ENCODE measurements around the gene PTGDR. TPM values are rescaled to one million over a fixed set of nuclear protein-coding genes. Genes with fewer than 3 reads are reported as not detected.

PTGDR gene
- total RNA-seq, 1 experiment from 2014 or later: not detected

GRCh38 chr14:52319919-52320318, 52.4 kb downstream of the PTGDR start:
- Histone ChIP-seq H3K27ac (no peak overlapping the region), H3K9me2 (ENCODE audit: insufficient read depth) (no peaks in the 10 kb centered on the region), H3K79me2 (ENCODE audit: low read depth) (no peaks in the 10 kb centered on the region), H3K9me3 (ENCODE audit: insufficient read depth, low read depth) (peaks cover 3% of the 10 kb centered on the region; the same call in 1 of the 2 replicates), H3K4me2 (no peak overlapping the region), H3K4me3 (no peak overlapping the region), H3K27me3 (ENCODE audit: insufficient read depth, low read depth) (no peaks in the 10 kb centered on the region), H3K4me1 (replicated peaks; ENCODE audit: insufficient read depth) (no peaks in the 10 kb centered on the region), H4K20me1 (ENCODE audit: insufficient read depth) (no peaks in the 10 kb centered on the region), H3F3A (ENCODE audit: insufficient read depth, low read depth) (no peaks in the 10 kb centered on the region), H3K36me3 (ENCODE audit: low read depth) (no peaks in the 10 kb centered on the region), H2AFZ (0 out of 2 replicates have a peak overlapping the region, but pooled peaks have one; percentile 8)
- TF ChIP-seq CTCF (conservative IDR thresholded peaks at IDR 0.05): no peak
- TF ChIP-seq EZH2 (IDR thresholded peaks at IDR 0.05; ENCODE audit: low read depth): no peak
- CTCF ChIA-PET: no interaction called here
- no peak for DNase-seq
- intact Hi-C loops (cut with micrococcal nuclease; ENCODE audit: unreplicated experiment): no loop called here
- no TSS peak for BruUV-seq (replicated peaks)
- POLR2A ChIA-PET (ENCODE audit: unreplicated experiment): no interaction called here

DNA sequence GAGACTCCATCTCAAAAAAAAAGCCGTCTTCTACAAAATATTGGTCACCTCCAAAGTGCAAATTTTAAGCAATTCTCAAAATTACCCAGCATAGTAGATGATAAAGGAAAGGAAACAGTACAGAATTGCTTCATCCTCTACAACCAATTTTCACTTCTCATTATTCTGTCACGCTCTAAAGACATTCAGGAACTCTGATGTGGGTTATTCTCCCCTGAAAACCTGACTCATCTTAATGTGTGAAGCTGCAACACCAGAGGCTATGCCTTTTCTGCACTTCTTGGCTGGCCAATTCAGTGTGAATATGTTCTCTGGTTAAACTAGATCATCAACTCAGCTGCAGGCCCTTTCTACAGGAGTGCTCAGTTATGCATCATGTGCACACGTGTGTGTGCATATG, 57.6 kb downstream of the PTGDR start:
- POLR2A ChIA-PET (ENCODE audit: unreplicated experiment): no interaction called here
- no peak for DNase-seq
- no TSS peak for BruUV-seq (replicated peaks)

DNA sequence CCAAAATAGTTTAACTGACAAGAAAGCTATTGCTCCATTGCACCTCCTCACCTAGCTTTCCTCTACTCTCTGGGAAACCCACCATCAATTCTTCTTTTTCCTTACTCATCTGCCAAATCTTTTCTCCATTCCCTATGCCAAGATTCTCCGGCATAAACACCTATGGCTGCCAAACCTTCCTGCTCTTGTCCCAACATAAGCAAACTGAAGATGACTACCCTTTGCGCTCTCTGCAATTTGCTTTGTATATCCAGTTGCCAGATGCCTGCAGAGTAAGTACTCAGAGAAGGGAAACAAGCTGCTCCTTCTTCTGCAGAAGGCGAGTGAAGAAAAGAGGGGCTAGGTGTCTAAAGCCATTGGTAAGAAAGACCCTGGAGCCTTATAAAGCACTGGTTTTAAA, 58.1 kb downstream of the PTGDR start:
- H3K79me2 ChIP-seq (ENCODE audit: low read depth): no peaks in the 10 kb centered on the region
- no peaks in the 10 kb centered on the region for H3K27me3 ChIP-seq (ENCODE audit: insufficient read depth, low read depth)
- no peaks in the 10 kb centered on the region for H3K36me3 ChIP-seq (ENCODE audit: low read depth)
- H3K4me2 ChIP-seq: no peak overlapping the region
- H3K9me3 ChIP-seq (ENCODE audit: insufficient read depth, low read depth): peaks cover 3% of the 10 kb centered on the region; the same call in 1 of the 2 replicates
- TF ChIP-seq CTCF (conservative IDR thresholded peaks at IDR 0.05): no peak
- no peak for TF ChIP-seq EZH2 (IDR thresholded peaks at IDR 0.05; ENCODE audit: low read depth)
- H2AFZ ChIP-seq: no peak overlapping the region
- no peak overlapping the region for H3K4me3 ChIP-seq
- no peaks in the 10 kb centered on the region for H3K9me2 ChIP-seq (ENCODE audit: insufficient read depth)
- H3F3A ChIP-seq (ENCODE audit: insufficient read depth, low read depth): no peaks in the 10 kb centered on the region
- DNase-seq: no peak
- ChIA-PET POLR2A (ENCODE audit: unreplicated experiment) (no interaction called here), CTCF (no interaction called here)
- intact Hi-C loops (cut with micrococcal nuclease; ENCODE audit: unreplicated experiment): no loop called here
- no peaks in the 10 kb centered on the region for H3K4me1 ChIP-seq (replicated peaks; ENCODE audit: insufficient read depth)
- no TSS peak for BruUV-seq (replicated peaks)
- H3K27ac ChIP-seq: no peak overlapping the region
- H4K20me1 ChIP-seq (ENCODE audit: insufficient read depth): no peaks in the 10 kb centered on the region

More for the DNA sequence above, 57.6 kb downstream of the PTGDR start:
- Histone ChIP-seq H3K9me2 (ENCODE audit: insufficient read depth) (no peaks in the 10 kb centered on the region), H3K4me3 (no peak overlapping the region), H3K36me3 (ENCODE audit: low read depth) (no peaks in the 10 kb centered on the region), H3F3A (ENCODE audit: insufficient read depth, low read depth) (no peaks in the 10 kb centered on the region), H3K9me3 (ENCODE audit: insufficient read depth, low read depth) (peaks cover 3% of the 10 kb centered on the region; the same call in 1 of the 2 replicates), H3K4me2 (no peak overlapping the region), H3K4me1 (replicated peaks; ENCODE audit: insufficient read depth) (no peaks in the 10 kb centered on the region), H2AFZ (no peak overlapping the region), H3K27ac (no peak overlapping the region), H4K20me1 (ENCODE audit: insufficient read depth) (no peaks in the 10 kb centered on the region), H3K79me2 (ENCODE audit: low read depth) (no peaks in the 10 kb centered on the region), H3K27me3 (ENCODE audit: insufficient read depth, low read depth) (no peaks in the 10 kb centered on the region)
- CTCF ChIA-PET: no interaction called here
- TF ChIP-seq CTCF (conservative IDR thresholded peaks at IDR 0.05) (no peak), EZH2 (IDR thresholded peaks at IDR 0.05; ENCODE audit: low read depth) (no peak)
- intact Hi-C loops (cut with micrococcal nuclease; ENCODE audit: unreplicated experiment): no loop called here

Other genes starting within 250 kb of the PTGDR start
- gene NID2, start 198.6 kb upstream of the PTGDR start, total RNA-seq (2021): 0.11 TPM in 1 of 2 replicates, not detected in the other
- gene PTGER2, start 46.6 kb downstream of the PTGDR start, total RNA-seq (2021): 0.15 TPM in 1 of 2 replicates, not detected in the other

All from PC-9 (cell line).